ENCODE results near the gene ASPA.

DNA sequence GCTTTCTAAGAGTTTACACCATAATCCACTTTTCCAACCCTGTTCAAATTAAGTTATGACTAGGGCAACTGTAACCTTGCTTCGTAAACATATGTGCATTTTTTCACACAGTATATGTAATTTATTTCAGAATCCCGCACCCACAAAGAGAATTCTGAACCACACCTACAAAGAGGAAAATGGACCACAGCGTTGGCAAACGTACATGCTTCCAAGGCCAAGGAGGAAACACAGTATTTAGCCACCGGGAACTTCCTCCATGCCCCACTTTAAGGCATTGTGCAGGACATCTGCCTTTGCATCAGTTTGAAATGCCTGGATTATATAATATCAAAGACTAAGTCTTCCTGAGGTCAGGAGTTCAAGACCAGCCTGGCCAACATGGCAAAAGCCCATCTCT, 6.3 kb upstream of the ASPA start:
- TF ChIP-seq, protein P1, sequence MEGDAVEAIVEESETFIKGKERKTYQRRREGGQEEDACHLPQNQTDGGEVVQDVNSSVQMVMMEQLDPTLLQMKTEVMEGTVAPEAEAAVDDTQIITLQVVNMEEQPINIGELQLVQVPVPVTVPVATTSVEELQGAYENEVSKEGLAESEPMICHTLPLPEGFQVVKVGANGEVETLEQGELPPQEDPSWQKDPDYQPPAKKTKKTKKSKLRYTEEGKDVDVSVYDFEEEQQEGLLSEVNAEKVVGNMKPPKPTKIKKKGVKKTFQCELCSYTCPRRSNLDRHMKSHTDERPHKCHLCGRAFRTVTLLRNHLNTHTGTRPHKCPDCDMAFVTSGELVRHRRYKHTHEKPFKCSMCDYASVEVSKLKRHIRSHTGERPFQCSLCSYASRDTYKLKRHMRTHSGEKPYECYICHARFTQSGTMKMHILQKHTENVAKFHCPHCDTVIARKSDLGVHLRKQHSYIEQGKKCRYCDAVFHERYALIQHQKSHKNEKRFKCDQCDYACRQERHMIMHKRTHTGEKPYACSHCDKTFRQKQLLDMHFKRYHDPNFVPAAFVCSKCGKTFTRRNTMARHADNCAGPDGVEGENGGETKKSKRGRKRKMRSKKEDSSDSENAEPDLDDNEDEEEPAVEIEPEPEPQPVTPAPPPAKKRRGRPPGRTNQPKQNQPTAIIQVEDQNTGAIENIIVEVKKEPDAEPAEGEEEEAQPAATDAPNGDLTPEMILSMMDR (IDR thresholded peaks at IDR 0.05 in 4 of 5, conservative IDR thresholded peaks at IDR 0.05 in 1 of 5): no peak
- no peak for TF ChIP-seq POLR2A (IDR thresholded peaks at IDR 0.05)

Measured in gastrocnemius medialis (tissue), 4 donors.